Measurements from ENCODE around the gene KRTAP2-3.
A peak's percentile ranks its signal among the peaks of the same experiment; 100 is the strongest.
"Not testable (repeated sequence)": the region's sequence is repeated elsewhere in the genome, so short reads cannot be mapped to it uniquely, and the experiment has no call there.

Gene KRTAP2-3

DNA sequence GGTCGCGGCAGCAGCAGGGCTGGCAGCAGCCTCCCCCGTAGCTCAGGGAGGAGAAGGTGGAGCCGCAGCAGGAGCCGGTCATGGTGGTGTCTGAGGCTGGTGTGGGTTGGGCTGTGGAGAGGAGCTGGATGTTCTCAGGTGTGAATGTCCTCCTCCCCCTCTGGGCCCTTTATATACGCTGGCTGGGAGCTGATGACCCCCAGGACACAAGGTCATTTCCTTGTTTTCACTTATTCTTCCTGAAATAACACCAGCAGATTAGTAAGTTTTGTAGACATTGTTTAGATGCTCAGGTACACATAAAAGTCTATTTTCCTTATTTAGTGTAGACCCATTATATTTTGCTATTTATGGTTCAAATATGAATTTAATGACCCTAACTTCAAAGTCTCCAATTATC lies 4.8 kb downstream of the KRTAP2-3 start, which contains the start of gene KRTAP2-2:
TSS of gene KRTAP2-2 (minus strand) at position 101 of the 400 bp plus-strand sequence. CDS start at position 82, 19 bp downstream.
- H3K9me3 Mint-ChIP-seq; DNase-seq (ENCODE audit: low spot score in 2 of 2); H3K4me3 Mint-ChIP-seq; H3K27ac Mint-ChIP-seq; H3K36me3 Mint-ChIP-seq; H3K4me1 Mint-ChIP-seq; ATAC-seq: not testable (repeated sequence)

DNA sequence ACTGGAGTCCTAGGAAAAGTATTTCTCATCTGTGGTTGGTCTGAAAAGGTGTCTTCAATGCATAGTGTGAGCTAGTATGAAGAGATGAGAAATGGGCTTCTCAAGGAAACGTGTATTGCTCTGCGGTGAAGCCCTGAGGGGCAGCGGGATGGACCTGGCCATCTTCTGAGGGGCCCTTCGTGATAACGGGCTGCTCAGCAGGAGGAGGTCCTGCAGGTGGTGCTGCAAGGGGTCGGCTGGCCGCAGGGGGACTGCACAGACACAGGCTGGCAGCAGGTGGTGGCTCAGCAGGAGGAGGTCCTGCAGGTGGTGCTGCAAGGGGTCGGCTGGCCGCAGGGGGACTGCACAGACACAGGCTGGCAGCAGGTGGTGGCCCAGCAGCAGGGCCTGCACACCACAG lies 5.4 kb downstream of the KRTAP2-3 start:
- ATAC-seq; H3K36me3 Mint-ChIP-seq; H3K4me3 Mint-ChIP-seq; DNase-seq (ENCODE audit: low spot score in 2 of 2); H3K4me1 Mint-ChIP-seq; H3K9me3 Mint-ChIP-seq; H3K27ac Mint-ChIP-seq: not testable (repeated sequence)

DNA sequence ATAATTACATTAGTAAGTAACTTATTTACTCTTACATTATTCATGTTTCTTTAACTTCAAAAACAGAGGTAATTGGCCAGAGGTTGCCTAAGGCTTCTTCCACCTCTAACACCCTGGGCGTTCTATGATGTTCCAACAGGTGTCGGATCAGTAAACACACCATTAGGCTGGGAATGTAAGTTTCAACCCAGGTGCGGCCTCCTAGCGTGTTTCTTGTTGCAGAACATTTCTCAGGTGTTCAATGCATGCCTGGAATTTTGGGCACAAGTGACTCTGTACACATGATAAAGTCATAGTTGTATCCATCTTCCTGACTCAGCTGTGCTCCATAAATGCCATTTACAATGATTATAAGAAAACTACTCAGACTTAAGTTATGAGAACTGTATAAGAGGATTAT lies 5.9 kb downstream of the KRTAP2-3 start:
- Mint-ChIP-seq H3K9me3 (peaks cover 2% of the 10 kb centered on the region), H3K4me3 (no peak overlapping the region), H3K27ac (no peak overlapping the region), H3K4me1 (no peaks in the 10 kb centered on the region), H3K36me3 (no peaks in the 10 kb centered on the region)
- no peak for DNase-seq (ENCODE audit: low spot score in 2 of 2)
- no peak for ATAC-seq

DNA sequence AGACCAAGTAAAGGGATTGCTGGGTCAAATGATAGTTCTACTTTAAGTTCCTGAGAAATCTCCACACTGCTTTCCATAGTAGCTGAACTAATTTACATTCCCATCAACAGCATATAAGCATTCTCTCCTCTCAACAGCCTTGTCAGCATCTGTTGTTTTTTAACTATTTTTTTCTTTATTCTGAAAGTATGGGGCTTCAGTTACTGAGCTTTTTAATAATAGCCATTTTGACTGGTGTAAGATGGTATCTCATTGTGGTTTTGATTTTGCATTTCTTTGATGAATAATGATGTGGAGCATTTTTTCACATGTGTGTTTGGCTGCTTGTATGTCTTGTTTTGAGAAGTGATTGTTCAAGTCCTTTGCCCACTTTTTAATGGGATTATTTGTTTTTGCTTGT lies 7.3 kb downstream of the KRTAP2-3 start:
- Mint-ChIP-seq H3K9me3 (peaks cover under 1% of the 10 kb centered on the region), H3K36me3 (no peaks in the 10 kb centered on the region), H3K4me1 (no peaks in the 10 kb centered on the region), H3K4me3 (no peak overlapping the region), H3K27ac (no peak overlapping the region)
- no peak for DNase-seq (ENCODE audit: low spot score in 2 of 2)
- ATAC-seq: no peak

DNA sequence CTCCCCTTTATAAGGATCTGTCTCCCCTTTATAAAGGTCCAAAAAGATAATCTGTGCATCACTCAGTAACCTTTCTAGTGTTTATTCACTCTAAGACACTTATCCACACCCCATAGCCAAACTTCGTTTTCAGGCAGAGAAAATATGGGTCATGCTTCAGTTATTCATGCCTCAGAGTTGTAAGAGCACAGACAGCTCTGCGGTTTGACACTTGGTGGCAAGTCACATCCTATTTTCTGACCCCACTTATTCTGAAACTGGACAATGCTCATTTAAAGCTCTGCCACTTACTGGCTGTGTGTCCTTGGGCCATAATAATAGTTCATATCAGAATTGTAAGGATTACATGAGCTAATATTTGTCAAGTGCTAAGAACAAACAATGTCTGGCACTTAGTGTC lies 10.8 kb downstream of the KRTAP2-3 start:
- no peak for DNase-seq (ENCODE audit: low spot score in 2 of 2)
- no peaks in the 10 kb centered on the region for H3K9me3 Mint-ChIP-seq
- no peak overlapping the region for H3K4me3 Mint-ChIP-seq
- no peaks in the 10 kb centered on the region for H3K4me1 Mint-ChIP-seq
- H3K36me3 Mint-ChIP-seq: no peaks in the 10 kb centered on the region
- ATAC-seq: peak; percentile 60
- H3K27ac Mint-ChIP-seq: no peak overlapping the region

DNA sequence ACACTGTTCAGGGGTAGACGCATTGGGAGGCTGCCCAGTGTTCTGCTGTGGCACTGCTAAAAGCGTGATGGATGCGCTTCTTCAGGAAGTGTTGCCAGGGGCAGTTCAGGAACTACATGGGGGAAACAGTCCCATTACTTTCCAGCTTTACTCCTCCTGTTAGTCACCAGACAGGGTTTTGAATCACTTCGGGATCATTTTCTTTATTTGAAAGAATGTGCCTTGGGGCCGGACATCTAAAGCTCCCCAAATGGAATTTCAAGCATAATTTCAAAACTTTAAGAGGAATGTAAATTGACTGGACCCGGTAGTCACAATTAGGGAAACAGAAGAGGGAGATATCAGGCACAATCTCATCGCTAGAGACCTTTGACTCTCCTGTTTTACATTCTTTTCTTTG lies 11.5 kb downstream of the KRTAP2-3 start:
- no peak for ATAC-seq

DNA sequence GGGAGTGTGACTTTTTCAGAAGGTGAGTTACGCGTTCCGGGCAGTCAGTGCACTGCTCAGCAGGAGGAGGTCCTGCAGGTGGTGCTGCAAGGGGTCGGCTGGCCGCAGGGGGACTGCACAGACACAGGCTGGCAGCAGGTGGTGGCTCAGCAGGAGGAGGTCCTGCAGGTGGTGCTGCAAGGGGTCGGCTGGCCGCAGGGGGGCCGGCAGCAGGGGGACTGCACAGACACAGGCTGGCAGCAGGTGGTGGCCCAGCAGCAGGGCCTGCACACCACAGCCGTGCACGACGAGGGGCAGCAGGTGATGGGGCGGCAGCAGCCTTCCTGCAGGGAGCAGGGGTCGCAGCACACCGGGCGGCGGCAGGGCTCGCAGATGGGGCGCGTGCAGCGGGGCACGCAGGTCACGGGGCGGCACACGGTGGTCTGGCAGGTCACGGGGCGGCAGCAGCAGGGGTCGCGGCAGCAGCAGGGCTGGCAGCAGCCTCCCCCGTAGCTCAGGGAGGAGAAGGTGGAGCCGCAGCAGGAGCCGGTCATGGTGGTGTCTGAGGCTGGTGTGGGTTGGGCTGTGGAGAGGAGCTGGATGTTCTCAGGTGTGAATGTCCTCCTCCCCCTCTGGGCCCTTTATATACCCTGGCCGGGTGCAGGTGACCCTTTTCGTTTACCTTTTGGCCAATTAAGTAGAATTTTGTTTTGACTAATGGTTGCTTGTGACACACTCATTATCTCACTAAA lies 13.0 kb downstream of the KRTAP2-3 start, which contains the start of gene KRTAP2-1:
TSS of gene KRTAP2-1 (minus strand) at position 582 of the 731 bp plus-strand sequence. CDS start at position 533, 49 bp downstream.
- H3K27ac Mint-ChIP-seq; H3K4me1 Mint-ChIP-seq; H3K9me3 Mint-ChIP-seq; H3K36me3 Mint-ChIP-seq; ATAC-seq; H3K4me3 Mint-ChIP-seq; DNase-seq (ENCODE audit: low spot score in 2 of 2): not testable (repeated sequence)

More for the DNA sequence above, 11.5 kb downstream of the KRTAP2-3 start:
- no peaks in the 10 kb centered on the region for H3K4me1 Mint-ChIP-seq
- H3K27ac Mint-ChIP-seq: no peak overlapping the region
- H3K36me3 Mint-ChIP-seq: no peaks in the 10 kb centered on the region
- DNase-seq (ENCODE audit: low spot score in 2 of 2): no peak
- H3K4me3 Mint-ChIP-seq: no peak overlapping the region
- peaks cover 2% of the 10 kb centered on the region for H3K9me3 Mint-ChIP-seq

DNA sequence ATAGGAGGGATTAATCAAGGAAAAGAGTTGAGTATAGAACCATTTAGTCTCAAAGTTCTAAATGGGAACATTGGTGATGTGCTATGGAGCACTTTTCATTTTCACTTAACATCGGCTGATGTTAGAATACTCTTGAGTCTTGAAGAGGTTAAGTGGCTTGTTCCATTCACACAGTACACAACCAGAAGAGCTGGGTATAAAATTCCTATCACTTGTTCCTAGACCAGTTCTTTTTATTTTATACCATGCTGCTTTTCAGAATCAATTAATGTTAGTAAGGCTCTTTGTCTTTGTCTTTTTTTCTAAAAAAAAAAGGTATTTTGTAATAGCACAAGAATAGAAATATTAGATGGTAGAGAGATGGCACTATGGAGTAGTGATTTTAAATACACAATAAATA lies 17.0 kb downstream of the KRTAP2-3 start:
- Mint-ChIP-seq H3K4me1 (no peaks in the 10 kb centered on the region), H3K27ac (no peak overlapping the region), H3K4me3 (no peak overlapping the region), H3K9me3 (peaks cover 7% of the 10 kb centered on the region), H3K36me3 (no peaks in the 10 kb centered on the region)
- DNase-seq (ENCODE audit: low spot score in 2 of 2) (no peak), ATAC-seq (no peak)

DNA sequence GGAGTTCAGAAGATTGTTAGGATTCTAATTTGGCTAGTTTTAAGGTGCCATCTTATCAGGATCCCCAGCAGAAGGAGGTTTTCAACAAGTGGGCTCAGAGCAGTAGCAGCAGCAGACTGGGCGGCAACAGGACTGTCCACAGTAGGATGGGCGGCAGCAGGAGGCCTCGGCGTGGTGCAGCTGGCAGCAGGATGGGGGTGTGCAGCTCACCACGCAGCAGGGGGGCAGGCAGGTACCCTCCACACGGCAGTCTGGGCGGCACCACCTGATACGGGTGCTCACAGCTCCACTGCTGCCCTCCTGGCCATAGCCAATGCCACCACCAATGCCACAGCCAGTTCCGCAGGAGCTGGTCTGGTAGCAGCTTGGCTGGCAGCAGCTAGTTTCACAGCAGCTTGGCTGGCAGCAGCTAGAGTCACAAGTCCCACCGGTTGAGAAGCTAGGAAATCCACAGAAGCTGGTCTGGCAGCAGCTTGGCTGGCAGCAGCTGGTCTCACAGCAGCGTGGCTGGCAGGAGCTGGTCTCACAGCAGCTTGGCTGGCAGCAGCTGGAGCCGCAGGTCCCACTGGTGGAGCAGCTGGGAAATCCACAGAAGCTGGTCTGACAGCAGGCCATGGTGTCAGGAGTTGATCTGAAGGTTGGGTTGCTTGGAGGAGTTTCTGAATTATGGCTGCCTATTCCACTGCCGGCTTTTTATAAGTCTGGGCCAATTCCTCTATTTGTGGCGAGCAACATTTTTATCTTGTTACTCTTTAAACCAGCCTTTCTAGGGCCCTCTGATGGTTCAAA lies 18.9 kb downstream of the KRTAP2-3 start, which contains the start of gene KRTAP1-1:
TSS of gene KRTAP1-1 (minus strand) at position 668 of the 789 bp plus-strand sequence. CDS start at position 615, 53 bp downstream.
- H3K4me3 Mint-ChIP-seq; ATAC-seq; H3K27ac Mint-ChIP-seq; H3K9me3 Mint-ChIP-seq; DNase-seq (ENCODE audit: low spot score in 2 of 2); H3K36me3 Mint-ChIP-seq; H3K4me1 Mint-ChIP-seq: not testable (repeated sequence)

DNA sequence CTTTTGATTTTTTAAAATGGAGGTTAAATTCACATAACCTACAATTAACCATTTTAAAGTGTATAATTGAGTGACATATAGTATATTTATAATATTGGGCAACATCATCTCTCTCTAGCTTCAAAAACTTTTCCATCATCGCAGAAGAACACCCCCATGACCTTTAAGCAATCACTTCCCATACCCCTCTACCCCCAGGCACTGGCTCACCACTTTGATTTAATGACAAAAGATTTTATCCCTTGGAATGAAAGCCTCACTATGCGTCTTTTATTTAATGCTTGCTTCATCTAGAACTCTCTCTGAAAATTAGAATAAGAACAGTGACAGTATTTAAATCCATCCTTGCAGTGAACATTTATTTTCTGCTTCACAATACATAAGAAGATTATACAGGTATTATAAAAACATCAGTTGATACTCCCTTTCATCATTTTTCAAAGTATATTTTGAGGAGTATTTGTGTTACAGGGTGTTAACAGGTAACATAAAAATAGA lies 22.0 kb downstream of the KRTAP2-3 start:
- DNase-seq (ENCODE audit: low spot score in 2 of 2) (no peak), ATAC-seq (no peak)
- Mint-ChIP-seq H3K4me3 (no peak overlapping the region), H3K4me1 (no peaks in the 10 kb centered on the region), H3K27ac (no peak overlapping the region), H3K36me3 (no peaks in the 10 kb centered on the region), H3K9me3 (peaks cover 3% of the 10 kb centered on the region)

DNA sequence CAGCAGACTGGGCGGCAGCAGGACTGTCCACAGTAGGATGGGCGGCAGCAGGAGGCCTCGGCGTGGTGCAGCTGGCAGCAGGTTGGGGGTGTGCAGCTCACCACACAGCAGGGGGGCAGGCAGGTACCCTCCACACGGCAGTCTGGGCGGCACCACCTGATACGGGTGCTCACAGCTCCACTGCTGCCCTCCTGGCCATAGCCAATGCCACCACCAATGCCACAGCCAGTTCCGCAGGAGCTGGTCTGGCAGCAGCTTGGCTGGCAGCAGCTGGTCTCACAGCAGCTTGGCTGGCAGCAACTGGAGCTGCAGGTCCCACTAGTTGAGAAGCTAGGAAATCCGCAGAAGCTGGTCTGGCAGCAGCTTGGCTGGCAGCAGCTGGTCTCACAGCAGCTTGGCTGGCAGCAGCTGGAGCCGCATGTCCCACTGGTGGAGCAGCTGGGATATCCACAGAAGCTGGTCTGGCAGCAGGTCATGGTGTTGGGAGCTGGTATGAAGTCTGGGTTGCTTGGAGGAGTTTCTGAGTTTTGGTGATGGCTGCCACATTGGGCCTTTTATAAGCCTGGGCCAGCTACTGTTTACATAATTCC lies 25.5 kb downstream of the KRTAP2-3 start, which contains the start of gene KRTAP1-3:
TSS of gene KRTAP1-3 (minus strand) at position 529 of the 590 bp plus-strand sequence. CDS start at position 476, 53 bp downstream.
- H3K36me3 Mint-ChIP-seq; DNase-seq (ENCODE audit: low spot score in 2 of 2); H3K27ac Mint-ChIP-seq; ATAC-seq; H3K4me1 Mint-ChIP-seq; H3K9me3 Mint-ChIP-seq; H3K4me3 Mint-ChIP-seq: not testable (repeated sequence)

DNA sequence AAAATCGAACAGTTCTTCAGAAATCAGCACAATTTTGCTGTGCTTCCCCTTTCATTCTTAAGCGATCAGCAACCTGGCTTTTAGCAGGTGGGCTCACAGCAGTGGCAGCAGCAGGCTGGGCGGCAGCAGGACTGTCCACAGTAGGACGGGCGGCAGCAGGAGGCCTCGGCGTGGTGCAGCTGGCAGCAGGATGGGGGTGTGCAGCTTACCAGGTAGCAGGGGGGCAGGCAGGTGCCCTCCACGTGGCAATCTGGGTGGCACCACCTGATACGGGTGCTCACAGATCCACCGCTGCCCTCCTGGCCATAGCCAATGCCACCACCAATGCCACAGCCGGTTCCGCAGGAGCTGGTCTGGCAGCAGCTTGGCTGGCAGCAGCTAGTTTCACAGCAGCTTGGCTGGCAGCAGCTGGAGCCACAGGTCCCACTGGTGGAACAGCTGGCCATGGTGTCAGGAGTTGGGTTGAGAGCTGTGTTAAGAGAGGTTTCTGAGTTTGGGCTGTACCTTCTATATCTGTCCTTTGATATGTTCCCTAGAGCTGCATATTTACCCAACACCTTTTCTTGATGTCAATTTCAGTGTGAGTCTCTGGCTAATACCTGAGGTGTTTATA lies 30.2 kb downstream of the KRTAP2-3 start, which contains the start of gene KRTAP1-4:
TSS of gene KRTAP1-4 (minus strand) at position 563 of the 613 bp plus-strand sequence. CDS start at position 446, 117 bp downstream.
- Mint-ChIP-seq H3K27ac (no peak within 1 kb of the TSS), H3K36me3 (no peaks in the 10 kb centered on the region), H3K4me1 (no peaks in the 10 kb centered on the region), H3K4me3 (no peak within 1 kb of the TSS), H3K9me3 (no peaks in the 10 kb centered on the region)
- DNase-seq (ENCODE audit: low spot score in 2 of 2): no peak
- no peak for ATAC-seq

DNA sequence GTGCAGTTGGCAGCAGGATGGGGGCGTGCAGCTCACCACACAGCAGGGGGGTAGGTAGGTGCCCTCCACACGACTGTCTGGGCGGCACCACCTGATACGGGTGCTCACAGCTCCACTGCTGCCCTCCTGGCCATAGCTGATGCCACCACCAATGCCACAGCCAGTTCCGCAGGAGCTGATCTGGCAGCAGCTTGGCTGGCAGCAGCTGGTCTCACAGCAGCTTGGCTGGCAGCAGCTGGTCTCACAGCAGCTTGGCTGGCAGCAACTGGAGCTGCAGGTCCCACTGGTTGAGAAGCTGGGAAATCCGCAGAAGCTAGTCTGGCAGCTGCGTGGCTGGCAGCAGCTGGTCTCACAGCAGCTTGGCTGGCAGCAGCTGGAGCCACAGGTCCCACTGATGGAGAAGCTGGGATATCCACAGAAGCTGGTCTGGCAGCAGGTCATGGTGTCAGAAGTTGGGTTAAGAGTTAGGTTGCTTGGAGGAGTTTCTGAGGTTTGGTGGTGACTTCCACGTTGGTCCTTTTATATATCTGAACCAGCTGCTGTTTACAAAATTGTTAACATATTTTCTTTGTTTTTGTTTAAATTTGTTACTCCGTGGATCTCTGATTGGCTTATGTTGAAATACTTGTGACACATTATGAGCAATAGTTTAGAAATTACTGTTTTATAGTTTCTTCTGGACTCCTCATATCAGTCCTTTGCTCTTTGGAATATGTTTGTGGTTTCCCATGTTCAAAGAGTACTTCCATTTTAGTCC lies 33.0 kb downstream of the KRTAP2-3 start, which contains the start of gene KRTAP1-5:
TSS of gene KRTAP1-5 (minus strand) at position 494 of the 757 bp plus-strand sequence. CDS start at position 441, 53 bp downstream.
- H3K4me1 Mint-ChIP-seq: no peaks in the 10 kb centered on the region
- no peak within 1 kb of the TSS for H3K27ac Mint-ChIP-seq
- no peak within 1 kb of the TSS for H3K4me3 Mint-ChIP-seq
- H3K9me3 Mint-ChIP-seq: no peaks in the 10 kb centered on the region
- DNase-seq (ENCODE audit: low spot score in 2 of 2) (no peak), ATAC-seq (no peak)
- H3K36me3 Mint-ChIP-seq: no peaks in the 10 kb centered on the region

DNA sequence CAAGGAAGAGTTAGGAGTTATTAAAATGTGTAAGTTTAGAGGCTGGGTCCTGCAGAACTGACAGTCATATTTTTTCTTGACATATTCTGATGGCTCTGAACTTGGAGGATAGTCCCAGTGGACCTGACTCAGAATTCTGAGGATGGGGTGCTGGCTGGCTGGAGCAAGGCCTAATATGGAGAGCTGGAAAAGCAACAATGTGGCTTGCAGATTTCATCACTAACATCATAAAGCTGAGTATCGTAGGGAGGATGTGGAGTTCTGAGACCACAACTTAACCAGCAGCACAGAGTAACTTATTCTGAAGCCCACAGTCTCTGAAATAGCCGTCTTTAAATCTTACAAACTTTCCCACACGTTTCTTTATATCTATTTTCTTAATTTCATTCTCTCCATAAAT lies 35.2 kb downstream of the KRTAP2-3 start:
- no peak for ATAC-seq
- Mint-ChIP-seq H3K4me3 (no peak overlapping the region), H3K27ac (no peak overlapping the region), H3K36me3 (no peaks in the 10 kb centered on the region), H3K4me1 (no peaks in the 10 kb centered on the region), H3K9me3 (no peaks in the 10 kb centered on the region)
- no peak for DNase-seq (ENCODE audit: low spot score in 2 of 2)
